MCF 10A (cell line): ENCODE data around the gene CORO2A. TPM values are rescaled to one million over a fixed set of nuclear protein-coding genes. Genes with fewer than 3 reads are reported as not detected.

Experiments
- BruUV-seq: library from RNA; stranded (reverse); fragments of 400-500 nt; replicated peaks from 2 replicates; lab custom pipeline; 2021; lab: Mats Ljungman, UMichigan
- CTCF ChIA-PET: fragments of 300-600 bp; sonication (Branson Sonifier 250); formaldehyde crosslinking; extraction: SDS; loops from one replicate; lab custom pipeline; 2021; ENCODE audit warnings: antibody characterized with exemption, inconsistent platforms; lab: Yijun Ruan, JAX
- POLR2A ChIA-PET: fragments of 300-600, 350-650 bp; sonication (Branson Sonifier 250); formaldehyde crosslinking; extraction: SDS; loops from one replicate; lab custom pipeline; 2020; ENCODE audit warnings: antibody characterized with exemption, inconsistent platforms; lab: Yijun Ruan, JAX
- DNase-seq: peaks from one replicate; pipeline ENCODE4 v3.0.0-alpha.2; 2018; ENCODE audit not compliant: unreplicated experiment
- H3K27ac Mint-ChIP-seq: one replicate; pipeline ENCODE4 v1.8.0; 2022; ENCODE audit warnings: mild to moderate bottlenecking, low read depth, mixed read lengths; ENCODE audit not compliant: unreplicated experiment
- H3K27me3 Mint-ChIP-seq: one replicate; pipeline ENCODE4 v1.8.0; 2022; ENCODE audit warnings: mixed read lengths; ENCODE audit not compliant: insufficient read depth, unreplicated experiment
- H3K36me3 Mint-ChIP-seq: one replicate; pipeline ENCODE4 v1.8.0; 2022; ENCODE audit warnings: mild to moderate bottlenecking, moderate library complexity, mixed read lengths; ENCODE audit not compliant: insufficient read depth, unreplicated experiment
- H3K4me1 Mint-ChIP-seq: one replicate; pipeline ENCODE4 v1.8.0; 2022; ENCODE audit warnings: mixed read lengths; ENCODE audit not compliant: insufficient read depth, unreplicated experiment
- H3K4me3 Mint-ChIP-seq: one replicate; pipeline ENCODE4 v1.8.0; 2022; ENCODE audit warnings: mild to moderate bottlenecking, moderate library complexity, mixed read lengths; ENCODE audit not compliant: unreplicated experiment
- H3K9me3 Mint-ChIP-seq: one replicate; pipeline ENCODE4 v1.8.0; 2022; ENCODE audit warnings: mixed read lengths; ENCODE audit not compliant: unreplicated experiment
- intact Hi-C: fragments of 100-400 bp; cut with micrococcal nuclease; formaldehyde crosslinking; loops from 2 replicates; pipeline ENCODE4 v1.14.1; 2022
- total RNA-seq: library from RNA; stranded (reverse); gene quantifications from 2 replicates; pipeline ENCODE4 v1.2.3, GENCODE V29; 2022
- TF ChIP-seq, protein P1 (sequence below): fragments of 200-600 bp; IDR thresholded peaks from one replicate; pipeline ENCODE4 v1.8.0; 2022; ENCODE audit warnings: antibody characterized with exemption, mild to moderate bottlenecking; ENCODE audit not compliant: unreplicated experiment

Gene CORO2A
- total RNA-seq, 1 experiment from 2014 or later = 3.4 TPM

DNA sequence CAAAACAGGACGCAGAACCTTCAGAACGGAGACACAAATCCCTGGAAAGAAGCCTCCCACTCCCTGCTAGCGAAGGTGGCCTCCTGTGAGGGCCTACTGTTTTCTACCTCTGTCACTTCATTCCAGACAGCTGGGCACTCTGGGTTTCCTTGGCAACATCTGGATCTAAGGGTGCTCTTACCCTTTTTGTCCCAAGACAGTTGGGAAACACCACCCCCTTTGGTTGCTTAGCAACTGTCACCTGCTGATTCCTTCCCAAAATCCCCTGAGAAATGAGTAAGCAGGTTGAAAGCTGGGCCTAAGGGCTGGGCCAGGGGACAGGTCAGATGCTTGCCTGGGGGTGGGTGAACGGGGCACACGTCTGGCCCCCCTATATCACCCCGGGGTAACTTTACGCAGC, 106.5 kb downstream of the CORO2A start:
- Mint-ChIP-seq H3K4me3 (no peak overlapping the region), H3K9me3 (no peaks in the 10 kb centered on the region), H3K27me3 (no peaks in the 10 kb centered on the region), H3K27ac (no peak overlapping the region), H3K4me1 (no peaks in the 10 kb centered on the region), H3K36me3 (peaks cover 40% of the 10 kb centered on the region)
- CTCF ChIA-PET = interaction anchor here (0.6 to 2.1 kb wide), 5 partner anchors 11 to 70 kb away, joined by 3 to 7 read pairs (median 3); no protein-coding TSS in a partner anchor
- TF ChIP-seq, protein P1, sequence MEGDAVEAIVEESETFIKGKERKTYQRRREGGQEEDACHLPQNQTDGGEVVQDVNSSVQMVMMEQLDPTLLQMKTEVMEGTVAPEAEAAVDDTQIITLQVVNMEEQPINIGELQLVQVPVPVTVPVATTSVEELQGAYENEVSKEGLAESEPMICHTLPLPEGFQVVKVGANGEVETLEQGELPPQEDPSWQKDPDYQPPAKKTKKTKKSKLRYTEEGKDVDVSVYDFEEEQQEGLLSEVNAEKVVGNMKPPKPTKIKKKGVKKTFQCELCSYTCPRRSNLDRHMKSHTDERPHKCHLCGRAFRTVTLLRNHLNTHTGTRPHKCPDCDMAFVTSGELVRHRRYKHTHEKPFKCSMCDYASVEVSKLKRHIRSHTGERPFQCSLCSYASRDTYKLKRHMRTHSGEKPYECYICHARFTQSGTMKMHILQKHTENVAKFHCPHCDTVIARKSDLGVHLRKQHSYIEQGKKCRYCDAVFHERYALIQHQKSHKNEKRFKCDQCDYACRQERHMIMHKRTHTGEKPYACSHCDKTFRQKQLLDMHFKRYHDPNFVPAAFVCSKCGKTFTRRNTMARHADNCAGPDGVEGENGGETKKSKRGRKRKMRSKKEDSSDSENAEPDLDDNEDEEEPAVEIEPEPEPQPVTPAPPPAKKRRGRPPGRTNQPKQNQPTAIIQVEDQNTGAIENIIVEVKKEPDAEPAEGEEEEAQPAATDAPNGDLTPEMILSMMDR = no peak
- POLR2A ChIA-PET = interaction anchor here (1.0 to 1.4 kb wide), 2 partner anchors 35 to 108 kb away, joined by 3 to 4 read pairs; no protein-coding TSS in a partner anchor
- BruUV-seq = no TSS peak
- intact Hi-C loops = no loop called here
- peak; percentile 25 for DNase-seq

DNA sequence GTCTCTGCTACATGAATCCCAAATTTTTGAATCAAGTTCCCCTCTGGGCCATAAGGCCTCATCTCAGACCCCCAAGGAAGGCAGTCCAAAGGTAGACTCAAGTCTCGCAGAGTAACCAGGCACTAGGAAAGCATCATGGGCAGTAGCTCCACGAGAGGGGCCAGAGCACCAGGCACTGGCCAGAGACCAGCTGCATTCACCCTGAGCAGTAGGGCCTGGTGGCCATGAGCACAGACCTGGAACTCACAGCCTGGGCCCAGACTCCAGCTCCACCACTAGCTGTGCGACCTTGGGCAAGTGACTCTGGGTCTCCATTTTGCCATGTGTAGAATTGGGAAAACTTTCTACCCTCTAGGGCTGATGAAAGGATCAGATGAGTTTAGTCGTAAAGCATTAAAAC, 107.4 kb downstream of the CORO2A start:
- H3K4me3 Mint-ChIP-seq = no peak overlapping the region
- POLR2A ChIA-PET = no interaction called here
- CTCF ChIA-PET = interaction anchor here (0.9 to 2.1 kb wide), 4 partner anchors 11 to 37 kb away, joined by 3 to 7 read pairs (median 4); no protein-coding TSS in a partner anchor
- no peaks in the 10 kb centered on the region for H3K4me1 Mint-ChIP-seq
- TF ChIP-seq, protein P1 = no peak
- no peaks in the 10 kb centered on the region for H3K9me3 Mint-ChIP-seq
- peaks cover 48% of the 10 kb centered on the region for H3K36me3 Mint-ChIP-seq
- intact Hi-C loops = no loop called here
- no peaks in the 10 kb centered on the region for H3K27me3 Mint-ChIP-seq
- no peak for DNase-seq
- TSS peak; percentile 29 for BruUV-seq
- H3K27ac Mint-ChIP-seq = no peak overlapping the region

DNA sequence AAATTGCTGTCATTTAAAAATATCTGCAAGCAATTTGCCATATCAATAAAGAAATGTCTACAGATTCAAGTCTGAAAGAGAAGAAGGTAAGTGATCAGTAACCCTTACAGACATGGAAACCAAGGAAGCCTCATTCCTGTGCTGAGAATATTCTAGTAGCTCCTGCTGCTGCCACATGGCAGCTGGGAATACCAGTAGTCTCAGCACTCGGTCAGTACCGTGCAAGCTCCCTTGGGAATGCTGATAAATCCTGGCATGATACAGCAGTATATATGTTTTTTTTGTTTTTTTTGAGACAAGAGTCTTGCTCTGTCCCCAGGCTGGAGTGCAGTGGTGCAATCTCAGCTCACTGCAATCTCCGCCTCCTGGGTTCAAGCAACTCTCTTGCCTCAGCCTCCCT, 108.0 kb downstream of the CORO2A start:
- TF ChIP-seq, protein P1 = no peak
- Mint-ChIP-seq H3K27me3 (no peaks in the 10 kb centered on the region), H3K27ac (no peak overlapping the region), H3K4me1 (no peaks in the 10 kb centered on the region), H3K36me3 (peaks cover 50% of the 10 kb centered on the region), H3K4me3 (no peak overlapping the region), H3K9me3 (no peaks in the 10 kb centered on the region)
- intact Hi-C loops = no loop called here
- POLR2A ChIA-PET = interaction anchor here (1.1 kb wide), 1 partner anchor 8 kb away, joined by 3 read pairs; no protein-coding TSS in a partner anchor
- CTCF ChIA-PET = interaction anchor here (1.2 to 2.1 kb wide), 2 partner anchors 11 kb away, joined by 5 to 7 read pairs; no protein-coding TSS in a partner anchor
- DNase-seq = no peak
- BruUV-seq = no TSS peak

DNA sequence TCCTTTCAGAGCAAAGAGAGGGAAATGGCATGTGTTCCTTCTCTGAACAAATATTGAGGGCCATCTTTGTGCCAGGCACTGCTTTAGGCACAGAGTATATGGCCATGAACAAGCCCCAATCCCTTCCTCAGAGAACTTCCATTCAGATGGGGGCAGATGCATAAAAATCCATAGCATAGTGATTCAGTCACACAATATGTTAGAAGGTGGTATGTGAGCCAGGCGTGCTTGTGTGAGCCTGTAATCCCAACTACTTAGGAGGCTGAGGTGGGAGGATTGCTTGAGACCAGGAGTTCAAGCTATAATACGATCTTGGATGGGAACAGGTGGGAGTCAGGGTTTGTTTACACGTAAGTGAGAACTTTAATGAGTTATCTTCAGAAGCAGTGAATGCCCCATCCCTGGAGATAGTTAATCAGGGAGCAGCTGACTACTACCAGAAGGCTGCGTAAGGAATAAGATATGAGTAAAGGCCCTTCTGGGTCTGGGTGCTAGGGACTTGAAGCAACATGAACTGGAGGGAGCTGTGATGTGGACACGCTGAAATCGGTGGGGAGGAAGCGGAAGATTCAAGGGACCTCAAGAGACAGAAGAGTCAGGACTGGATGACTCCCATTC, 108.8 kb downstream of the CORO2A start:
- ChIA-PET POLR2A (interaction anchor here (0.6 to 1.1 kb wide), 2 partner anchors 9 to 171 kb away, joined by 3 read pairs; partner anchors contain the start of gene TBC1D2), CTCF (no interaction called here)
- no peak for DNase-seq
- no peaks in the 10 kb centered on the region for H3K4me1 Mint-ChIP-seq
- BruUV-seq = no TSS peak
- no peaks in the 10 kb centered on the region for H3K27me3 Mint-ChIP-seq
- no peak overlapping the region for H3K27ac Mint-ChIP-seq
- TF ChIP-seq, protein P1 = no peak
- no peak overlapping the region for H3K4me3 Mint-ChIP-seq
- H3K36me3 Mint-ChIP-seq = peaks cover 45% of the 10 kb centered on the region
- H3K9me3 Mint-ChIP-seq = no peaks in the 10 kb centered on the region
- intact Hi-C loops = no loop called here
